ENCODE measurements around the gene ITGAD.
A peak's percentile ranks its signal among the peaks of the same experiment; 100 is the strongest.

Gene ITGAD

DNA sequence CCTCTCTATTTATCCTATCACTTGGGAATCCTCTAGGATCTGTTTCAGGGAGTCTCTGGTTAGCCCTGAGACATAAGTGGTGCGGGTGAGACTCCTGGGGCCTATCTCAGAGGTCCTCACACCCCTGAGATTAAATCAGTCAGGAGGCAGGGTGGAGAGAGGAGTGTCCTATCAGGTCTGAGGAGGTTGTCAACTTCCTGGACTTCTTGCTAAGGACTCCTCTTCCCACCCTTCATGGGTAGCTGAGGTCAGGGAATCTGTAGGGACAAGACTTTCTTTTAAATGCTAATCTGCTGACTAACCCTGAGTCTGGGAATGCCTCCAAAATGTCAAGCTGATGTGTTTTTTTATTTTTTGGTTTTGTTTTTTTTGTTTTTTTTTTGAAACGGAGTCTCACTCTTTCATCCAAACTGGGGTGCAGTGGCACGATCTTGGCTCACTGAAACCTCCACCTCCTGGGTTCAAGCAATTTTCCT, 59.5 kb downstream of the ITGAD start:
- Mint-ChIP-seq H3K4me1 (peaks cover 36% of the 10 kb centered on the region), H3K9me3 (no peaks in the 10 kb centered on the region), H3K4me3 (peak overlapping the region in 1 of 3 experiments; percentile 22), H3K27ac (peak overlapping the region in 2 of 3 experiments; percentile 71 to 80), H3K36me3 (ENCODE audit: low read depth) (no peaks in the 10 kb centered on the region), H3K27me3 (ENCODE audit: low read depth) (no peaks in the 10 kb centered on the region)
- TF ChIP-seq CTCF (IDR thresholded peaks at IDR 0.05; ENCODE audit: unreplicated experiment in 3 of 3) = no peak

GRCh38 chr16:31453255-31454204, 60.4 kb downstream of the ITGAD start:
- TF ChIP-seq CTCF (IDR thresholded peaks at IDR 0.05; ENCODE audit: unreplicated experiment in 3 of 3) = no peak
- no peaks in the 10 kb centered on the region for H3K9me3 Mint-ChIP-seq
- no peaks in the 10 kb centered on the region for H3K36me3 Mint-ChIP-seq (ENCODE audit: low read depth)
- H3K27me3 Mint-ChIP-seq (ENCODE audit: low read depth) = no peaks in the 10 kb centered on the region
- peaks cover 41% of the 10 kb centered on the region for H3K4me1 Mint-ChIP-seq
- peak overlapping the region; percentile 23 to 59 (median 27) for H3K27ac Mint-ChIP-seq
- H3K4me3 Mint-ChIP-seq = peak overlapping the region in 2 of 3 experiments; percentile 37 to 50

DNA sequence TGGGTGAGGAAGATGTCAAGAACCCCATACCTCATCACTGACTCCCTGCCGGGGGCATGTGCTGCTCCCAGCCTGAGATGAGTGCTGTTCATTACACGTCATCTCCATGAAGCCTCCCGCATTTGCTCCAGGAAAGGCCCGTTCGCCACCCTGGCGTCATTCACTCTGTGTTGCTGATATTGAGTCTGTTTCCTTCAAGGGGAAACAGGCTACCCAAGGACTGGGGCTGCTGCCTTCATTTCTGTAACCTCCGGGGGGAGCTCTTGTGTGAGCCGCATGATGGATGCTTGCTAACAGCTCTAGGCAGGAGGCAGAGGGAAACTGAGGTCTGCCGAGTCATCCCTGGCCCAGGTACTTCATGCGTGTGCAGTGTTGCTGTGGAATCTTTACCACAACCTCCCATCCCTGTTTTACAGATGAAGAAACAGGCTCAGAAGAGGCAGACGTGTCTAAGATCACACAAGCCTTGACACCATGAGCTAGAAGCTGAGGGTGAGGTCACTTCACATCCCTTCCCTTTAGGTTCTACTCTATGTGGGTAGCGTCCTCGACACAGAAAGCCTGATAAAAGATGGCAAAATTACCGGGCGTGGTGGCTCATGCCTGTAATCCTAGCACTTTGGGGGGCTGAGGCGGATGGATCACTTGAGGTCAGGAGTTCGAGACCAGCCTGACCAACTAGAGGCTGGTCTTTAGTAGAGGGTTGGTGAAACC, 62.6 kb downstream of the ITGAD start:
- no peaks in the 10 kb centered on the region for H3K27me3 Mint-ChIP-seq (ENCODE audit: low read depth)
- peak in 1 of 3 experiments; percentile 22 for TF ChIP-seq CTCF (IDR thresholded peaks at IDR 0.05; ENCODE audit: unreplicated experiment in 3 of 3)
- no peaks in the 10 kb centered on the region for H3K9me3 Mint-ChIP-seq
- no peaks in the 10 kb centered on the region for H3K36me3 Mint-ChIP-seq (ENCODE audit: low read depth)
- H3K27ac Mint-ChIP-seq = peak overlapping the region; percentile 28 to 71 (median 33)
- H3K4me3 Mint-ChIP-seq = peak overlapping the region; percentile 46 to 74 (median 72)
- peaks cover 48% of the 10 kb centered on the region for H3K4me1 Mint-ChIP-seq

GRCh38 chr16:31456988-31457360, 63.8 kb downstream of the ITGAD start:
- TF ChIP-seq CTCF (IDR thresholded peaks at IDR 0.05; ENCODE audit: unreplicated experiment in 3 of 3) = no peak
- H3K4me3 Mint-ChIP-seq = peak overlapping the region; percentile 93 to 94 (median 93)
- no peaks in the 10 kb centered on the region for H3K36me3 Mint-ChIP-seq (ENCODE audit: low read depth)
- H3K27me3 Mint-ChIP-seq (ENCODE audit: low read depth) = no peaks in the 10 kb centered on the region
- no peak overlapping the region for H3K27ac Mint-ChIP-seq
- no peaks in the 10 kb centered on the region for H3K9me3 Mint-ChIP-seq
- peaks cover 48% of the 10 kb centered on the region for H3K4me1 Mint-ChIP-seq

- H3K27me3 Mint-ChIP-seq (ENCODE audit: low read depth) = no peaks in the 10 kb centered on the region
- H3K36me3 Mint-ChIP-seq (ENCODE audit: low read depth) = peaks cover 7% of the 10 kb centered on the region
- TF ChIP-seq CTCF (IDR thresholded peaks at IDR 0.05; ENCODE audit: unreplicated experiment in 3 of 3) = no peak
- H3K4me3 Mint-ChIP-seq = peak overlapping the region; percentile 93 to 94 (median 93)
- peak overlapping the region; percentile 97 to 99 (median 97) for H3K27ac Mint-ChIP-seq
- H3K9me3 Mint-ChIP-seq = no peaks in the 10 kb centered on the region
- peaks cover 42% of the 10 kb centered on the region for H3K4me1 Mint-ChIP-seq
Measured at GRCh38 chr16:31458073-31458843, 65.1 kb downstream of the ITGAD start.
